Panc1 (cell line): ENCODE results near the gene FLRT1. TPM values are rescaled to one million over a fixed set of nuclear protein-coding genes. Genes with fewer than 3 reads are reported as not detected.

Experiments
- ATAC-seq: fragments of 200-7000 bp; cut with Tn5 transposase; 2 replicates; pipeline ENCODE4 v1.9.1; 2020; ENCODE audit warnings: mild to moderate bottlenecking, moderate library complexity
- BruUV-seq: library from RNA; stranded (reverse); fragments of 400-500 nt; replicated peaks from 2 replicates; lab custom pipeline; 2021; lab: Mats Ljungman, UMichigan
- CTCF ChIA-PET: fragments of 300-600 bp; sonication (Branson Sonifier 250); formaldehyde crosslinking; loops from one replicate; lab custom pipeline; 2022; ENCODE audit warnings: antibody characterized with exemption; lab: Charles Lee
- POLR2A ChIA-PET: fragments of 300-600 bp; sonication (Branson Sonifier 250); formaldehyde crosslinking; loops from one replicate; lab custom pipeline; 2022; ENCODE audit warnings: antibody characterized with exemption; lab: Charles Lee
- DNase-seq: peaks from one replicate; pipeline ENCODE4 v3.0.0-alpha.2; 2010; ENCODE audit warnings: low read depth, low spot score
- H3K27ac ChIP-seq: 2 replicates; pipeline ENCODE4 v1.5.1; 2011; ENCODE audit warnings: mild to moderate bottlenecking, low read length, inconsistent platforms
- H3K27me3 ChIP-seq: fragments of 200-500 bp; sonication (Bioruptor generic); 2 replicates; pipeline ENCODE4 v1.6.0; 2014; ENCODE audit warnings: low read length, inconsistent platforms; ENCODE audit not compliant: control insufficient read depth, insufficient read depth
- H3K36me3 ChIP-seq: fragments of 200-500 bp; sonication (Bioruptor generic); 2 replicates; pipeline ENCODE4 v1.5.1; 2014; ENCODE audit warnings: inconsistent platforms, mild to moderate bottlenecking, low read length, moderate library complexity; ENCODE audit not compliant: control insufficient read depth, insufficient read depth
- H3K4me1 ChIP-seq: 2 replicates; pipeline ENCODE4 v1.5.1; 2011; ENCODE audit warnings: inconsistent platforms, mild to moderate bottlenecking, low read length, moderate library complexity; ENCODE audit not compliant: control insufficient read depth, insufficient read depth
- H3K4me3 ChIP-seq, 2 experiments: 2 replicates each; pipeline ENCODE4 v1.5.1; 2011 to 2012; ENCODE audit warnings: low read depth in 2 of 2, low read length in 2 of 2, mild to moderate bottlenecking in 2 of 2, inconsistent platforms in 1 of 2, moderate library complexity in 1 of 2
- H3K9me3 ChIP-seq: fragments of 200-500 bp; sonication (Bioruptor generic); 2 replicates; pipeline ENCODE4 v1.5.1; 2014; ENCODE audit warnings: low read depth, mild to moderate bottlenecking, inconsistent platforms, low read length, moderate library complexity; ENCODE audit not compliant: control insufficient read depth, insufficient read depth
- POLR2AphosphoS5 ChIP-seq: IDR thresholded peaks from 2 replicates; pipeline ENCODE4 v1.6.1; 2012; ENCODE audit warnings: mild to moderate bottlenecking, low read depth, low read length, moderate library complexity
- REST ChIP-seq, 2 experiments: IDR thresholded peaks; 2 replicates each; pipeline ENCODE4 v1.6.1; 2011 to 2012; ENCODE audit warnings: low read depth in 2 of 2, control low read depth in 1 of 2, low read length in 1 of 2, mild to moderate bottlenecking in 1 of 2, moderate library complexity in 1 of 2; ENCODE audit not compliant: insufficient read depth in 1 of 2
- SIN3A ChIP-seq: IDR thresholded peaks from 2 replicates; pipeline ENCODE4 v1.6.1; 2012; ENCODE audit warnings: low read depth, mild to moderate bottlenecking, low read length, moderate library complexity, borderline replicate concordance; ENCODE audit not compliant: insufficient read depth
- TCF7L2 ChIP-seq: IDR thresholded peaks from 2 replicates; pipeline ENCODE4 v1.6.1; 2011; ENCODE audit warnings: mild to moderate bottlenecking, low read depth, low read length, inconsistent platforms
- in situ Hi-C: cut with HindIII; loops from 2 replicates; pipeline ENCODE4 v1.10.0; 2016; ENCODE audit warnings: low sequenced_read_pairs, low pct_unique_long_range_greater_than_20kb
- intact Hi-C: fragments of 100-400 bp; cut with micrococcal nuclease; formaldehyde crosslinking; loops from one replicate; pipeline ENCODE4 v1.10.0; 2022; ENCODE audit not compliant: unreplicated experiment
- total RNA-seq: library from RNA; stranded (reverse); gene quantifications from one replicate; pipeline ENCODE4 v1.2.1, GENCODE V29; 2021; ENCODE audit not compliant: unreplicated experiment
- TF ChIP-seq, protein P1 (sequence below): fragments of 450-650 bp; IDR thresholded peaks from 2 replicates; pipeline ENCODE4 v1.5.1; 2017; ENCODE audit warnings: mild to moderate bottlenecking

Gene FLRT1
- total RNA-seq, 1 experiment from 2014 or later: 0.51 TPM

- ChIA-PET CTCF (no interaction called here), POLR2A (no interaction called here)
- no peaks in the 10 kb centered on the region for H3K36me3 ChIP-seq
- peaks cover 36% of the 10 kb centered on the region for H3K4me1 ChIP-seq
- in situ Hi-C loops (loop anchor here (10.0 kb wide), 1 partner anchor 66 kb away; no protein-coding TSS in a partner anchor), intact Hi-C loops (no loop called here)
- BruUV-seq: no TSS peak
- H3K9me3 ChIP-seq: no peaks in the 10 kb centered on the region
- no peak overlapping the region for H3K27ac ChIP-seq
- H3K4me3 ChIP-seq: no peak overlapping the region
- no peak for ATAC-seq
- TF ChIP-seq REST (IDR thresholded peaks at IDR 0.05; ENCODE audit: insufficient read depth in 1 of 2, low read depth in 2 of 2, low read length in 1 of 2): no peak
- TF ChIP-seq SIN3A: no peak
- no peak for TF ChIP-seq POLR2AphosphoS5
- TF ChIP-seq, protein P1, sequence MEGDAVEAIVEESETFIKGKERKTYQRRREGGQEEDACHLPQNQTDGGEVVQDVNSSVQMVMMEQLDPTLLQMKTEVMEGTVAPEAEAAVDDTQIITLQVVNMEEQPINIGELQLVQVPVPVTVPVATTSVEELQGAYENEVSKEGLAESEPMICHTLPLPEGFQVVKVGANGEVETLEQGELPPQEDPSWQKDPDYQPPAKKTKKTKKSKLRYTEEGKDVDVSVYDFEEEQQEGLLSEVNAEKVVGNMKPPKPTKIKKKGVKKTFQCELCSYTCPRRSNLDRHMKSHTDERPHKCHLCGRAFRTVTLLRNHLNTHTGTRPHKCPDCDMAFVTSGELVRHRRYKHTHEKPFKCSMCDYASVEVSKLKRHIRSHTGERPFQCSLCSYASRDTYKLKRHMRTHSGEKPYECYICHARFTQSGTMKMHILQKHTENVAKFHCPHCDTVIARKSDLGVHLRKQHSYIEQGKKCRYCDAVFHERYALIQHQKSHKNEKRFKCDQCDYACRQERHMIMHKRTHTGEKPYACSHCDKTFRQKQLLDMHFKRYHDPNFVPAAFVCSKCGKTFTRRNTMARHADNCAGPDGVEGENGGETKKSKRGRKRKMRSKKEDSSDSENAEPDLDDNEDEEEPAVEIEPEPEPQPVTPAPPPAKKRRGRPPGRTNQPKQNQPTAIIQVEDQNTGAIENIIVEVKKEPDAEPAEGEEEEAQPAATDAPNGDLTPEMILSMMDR: no peak
- no peak for TF ChIP-seq TCF7L2
- DNase-seq: no peak
- no peaks in the 10 kb centered on the region for H3K27me3 ChIP-seq
Measured at GRCh38 chr11:64008914-64009633, 26.7 kb upstream of the FLRT1 start.

- H3K4me3 ChIP-seq: no peak overlapping the region
- in situ Hi-C loops (loop anchor here (10.0 kb wide), 1 partner anchor 65 kb away; no protein-coding TSS in a partner anchor), intact Hi-C loops (no loop called here)
- no peaks in the 10 kb centered on the region for H3K9me3 ChIP-seq
- ChIA-PET CTCF (no interaction called here), POLR2A (no interaction called here)
- DNase-seq (no peak), ATAC-seq (no peak)
- no TSS peak for BruUV-seq
- TF ChIP-seq TCF7L2 (no peak), REST (IDR thresholded peaks at IDR 0.05; ENCODE audit: insufficient read depth in 1 of 2, low read depth in 2 of 2, low read length in 1 of 2) (no peak), POLR2AphosphoS5 (no peak), SIN3A (no peak)
- TF ChIP-seq, protein P1: no peak
- H3K4me1 ChIP-seq: peaks cover 29% of the 10 kb centered on the region
- H3K27ac ChIP-seq: no peak overlapping the region
- no peaks in the 10 kb centered on the region for H3K27me3 ChIP-seq
- H3K36me3 ChIP-seq: no peaks in the 10 kb centered on the region
Measured at GRCh38 chr11:64009710-64010109, 26.0 kb upstream of the FLRT1 start.
